Uterus (tissue), 2 donors: ENCODE results near the gene ANKRD44.

Experiments
- POLR2A ChIP-seq, 2 donors: fragments of 450-650 bp; IDR thresholded peaks; one replicate each; pipeline ENCODE4 v1.6.1; 2016; ENCODE audit warnings: antibody characterized with exemption in 2 of 2, mild to moderate bottlenecking in 1 of 2, moderate library complexity in 1 of 2
- TF ChIP-seq, protein P1 (sequence below), 4 experiments: fragments of 200-600 bp in 2 of 4; fragments of 450-650 bp in 2 of 4; sonication (generic) in 2 of 4; IDR thresholded peaks; one replicate each; pipeline ENCODE4 v1.5.1; 2016 to 2019; ENCODE audit warnings: antibody characterized with exemption in 4 of 4, mild to moderate bottlenecking in 2 of 4, moderate library complexity in 1 of 4

- TF ChIP-seq, protein P1, sequence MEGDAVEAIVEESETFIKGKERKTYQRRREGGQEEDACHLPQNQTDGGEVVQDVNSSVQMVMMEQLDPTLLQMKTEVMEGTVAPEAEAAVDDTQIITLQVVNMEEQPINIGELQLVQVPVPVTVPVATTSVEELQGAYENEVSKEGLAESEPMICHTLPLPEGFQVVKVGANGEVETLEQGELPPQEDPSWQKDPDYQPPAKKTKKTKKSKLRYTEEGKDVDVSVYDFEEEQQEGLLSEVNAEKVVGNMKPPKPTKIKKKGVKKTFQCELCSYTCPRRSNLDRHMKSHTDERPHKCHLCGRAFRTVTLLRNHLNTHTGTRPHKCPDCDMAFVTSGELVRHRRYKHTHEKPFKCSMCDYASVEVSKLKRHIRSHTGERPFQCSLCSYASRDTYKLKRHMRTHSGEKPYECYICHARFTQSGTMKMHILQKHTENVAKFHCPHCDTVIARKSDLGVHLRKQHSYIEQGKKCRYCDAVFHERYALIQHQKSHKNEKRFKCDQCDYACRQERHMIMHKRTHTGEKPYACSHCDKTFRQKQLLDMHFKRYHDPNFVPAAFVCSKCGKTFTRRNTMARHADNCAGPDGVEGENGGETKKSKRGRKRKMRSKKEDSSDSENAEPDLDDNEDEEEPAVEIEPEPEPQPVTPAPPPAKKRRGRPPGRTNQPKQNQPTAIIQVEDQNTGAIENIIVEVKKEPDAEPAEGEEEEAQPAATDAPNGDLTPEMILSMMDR (IDR thresholded peaks at IDR 0.05), result no peak
- TF ChIP-seq POLR2A (IDR thresholded peaks at IDR 0.05), result no peak
Measured at GRCh38 chr2:197311421-197312033, 947 bp upstream of the ANKRD44 start.
